PC-9 (cell line): Measurements from ENCODE around the gene METTL8. TPM values are rescaled to one million over a fixed set of nuclear protein-coding genes. Genes with fewer than 3 reads are reported as not detected.

Experiments
- BruUV-seq: library from RNA; stranded (reverse); fragments of 400-500 nt; replicated peaks from 2 replicates; lab custom pipeline; 2021; lab: Mats Ljungman, UMichigan
- CTCF ChIA-PET: fragments of 300-600 bp; sonication (Branson Sonifier 250); formaldehyde crosslinking; loops from one replicate; lab custom pipeline; 2022; ENCODE audit warnings: antibody characterized with exemption; lab: Charles Lee
- POLR2A ChIA-PET: fragments of 300-600 bp; sonication (Branson Sonifier 250); formaldehyde crosslinking; loops from one replicate; lab custom pipeline; 2022; ENCODE audit warnings: antibody characterized with exemption; ENCODE audit not compliant: unreplicated experiment; lab: Charles Lee
- DNase-seq, 2 experiments: peaks; one replicate each; pipeline versions ENCODE4 v3.0.0 to v3.0.0-alpha.2; 2015 to 2022; ENCODE audit warnings: mixed read lengths in 1 of 2
- H2AFZ ChIP-seq: fragments of 200-600 bp; sonication (generic); 2 replicates; pipeline ENCODE4 v1.8.1; 2017; ENCODE audit warnings: antibody characterized with exemption
- H3F3A ChIP-seq: fragments of 200-600 bp; sonication (generic); 2 replicates; pipeline ENCODE4 v1.8.1; 2017; ENCODE audit warnings: antibody characterized with exemption, mild to moderate bottlenecking, low read depth; ENCODE audit not compliant: insufficient read depth
- H3K27ac ChIP-seq: fragments of 200-600 bp; sonication (generic); 2 replicates; pipeline ENCODE4 v1.6.1; 2016; ENCODE audit warnings: mixed run types
- H3K27me3 ChIP-seq: fragments of 200-600 bp; sonication (generic); 2 replicates; pipeline ENCODE4 v1.6.1; 2016; ENCODE audit warnings: low read depth, mixed run types; ENCODE audit not compliant: insufficient read depth
- H3K36me3 ChIP-seq: fragments of 200-600 bp; sonication (generic); 2 replicates; pipeline ENCODE4 v1.6.1; 2016; ENCODE audit warnings: low read depth, mixed run types
- H3K4me1 ChIP-seq: fragments of 200-600 bp; sonication (generic); replicated peaks from 2 replicates; pipeline ENCODE4 v1.6.1; 2016; ENCODE audit warnings: mixed run types; ENCODE audit not compliant: insufficient read depth
- H3K4me2 ChIP-seq: fragments of 200-600 bp; sonication (generic); 2 replicates; pipeline ENCODE4 v1.6.1; 2017; ENCODE audit warnings: mixed run types
- H3K4me3 ChIP-seq: fragments of 200-600 bp; sonication (generic); 2 replicates; pipeline ENCODE4 v1.6.1; 2016; ENCODE audit warnings: mixed run types
- H3K79me2 ChIP-seq: fragments of 200-600 bp; sonication (generic); 2 replicates; pipeline ENCODE4 v1.6.1; 2017; ENCODE audit warnings: low read depth, mixed run types
- H3K9me2 ChIP-seq: fragments of 200-600 bp; sonication (generic); 2 replicates; pipeline ENCODE4 v1.8.1; 2017; ENCODE audit warnings: mild to moderate bottlenecking; ENCODE audit not compliant: insufficient read depth
- H3K9me3 ChIP-seq: fragments of 200-600 bp; sonication (generic); 2 replicates; pipeline ENCODE4 v1.8.1; 2016; ENCODE audit warnings: low read depth; ENCODE audit not compliant: insufficient read depth
- H4K20me1 ChIP-seq: fragments of 200-600 bp; sonication (generic); 2 replicates; pipeline ENCODE4 v1.8.1; 2017; ENCODE audit not compliant: insufficient read depth
- EZH2 ChIP-seq: fragments of 200-600 bp; sonication (generic); IDR thresholded peaks from 2 replicates; pipeline ENCODE4 v1.8.0; 2017; ENCODE audit warnings: antibody characterized with exemption, low read depth
- intact Hi-C: fragments of 100-400 bp; cut with micrococcal nuclease; formaldehyde crosslinking; loops from one replicate; pipeline ENCODE4 v1.10.0; 2022; ENCODE audit not compliant: unreplicated experiment
- total RNA-seq: library from RNA; stranded (reverse); gene quantifications from 2 replicates; pipeline ENCODE4 v1.2.3, GENCODE V29; 2021
- TF ChIP-seq, protein P1 (sequence below): fragments of 200-600 bp; sonication (generic); conservative IDR thresholded peaks from 2 replicates; pipeline ENCODE4 v1.6.1; 2017; ENCODE audit warnings: mixed run types, antibody characterized with exemption, mild to moderate bottlenecking, moderate library complexity

METTL8 gene
- total RNA-seq, 1 experiment from 2014 or later = 21.8 TPM

DNA sequence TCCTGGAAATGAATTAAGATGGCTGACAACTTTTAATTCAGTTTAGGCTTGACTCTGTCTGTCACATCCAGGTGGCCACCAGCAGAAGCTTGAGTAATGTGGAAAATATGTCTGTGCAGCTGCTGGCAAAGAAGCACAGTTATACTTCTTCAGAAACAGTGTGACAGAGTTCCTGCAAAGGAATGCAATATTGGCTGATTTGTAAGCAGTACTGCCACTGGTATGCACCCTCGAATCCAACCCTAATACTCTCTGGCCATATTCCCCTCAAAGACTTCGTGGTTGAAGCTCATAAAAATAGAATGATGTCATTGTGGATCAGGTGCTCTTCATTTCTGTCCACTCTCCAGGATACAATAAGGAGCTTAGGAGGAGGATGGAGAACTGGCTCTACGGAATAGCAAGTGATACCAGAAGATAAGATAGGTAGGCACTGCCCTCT, 86.2 kb downstream of the METTL8 start:
- no peak overlapping the region for H2AFZ ChIP-seq
- CTCF ChIA-PET = interaction anchor here (0.5 to 1.2 kb wide), 4 partner anchors 68 to 417 kb away, joined by 3 to 20 read pairs (median 4); no protein-coding TSS in a partner anchor
- TF ChIP-seq, protein P1, sequence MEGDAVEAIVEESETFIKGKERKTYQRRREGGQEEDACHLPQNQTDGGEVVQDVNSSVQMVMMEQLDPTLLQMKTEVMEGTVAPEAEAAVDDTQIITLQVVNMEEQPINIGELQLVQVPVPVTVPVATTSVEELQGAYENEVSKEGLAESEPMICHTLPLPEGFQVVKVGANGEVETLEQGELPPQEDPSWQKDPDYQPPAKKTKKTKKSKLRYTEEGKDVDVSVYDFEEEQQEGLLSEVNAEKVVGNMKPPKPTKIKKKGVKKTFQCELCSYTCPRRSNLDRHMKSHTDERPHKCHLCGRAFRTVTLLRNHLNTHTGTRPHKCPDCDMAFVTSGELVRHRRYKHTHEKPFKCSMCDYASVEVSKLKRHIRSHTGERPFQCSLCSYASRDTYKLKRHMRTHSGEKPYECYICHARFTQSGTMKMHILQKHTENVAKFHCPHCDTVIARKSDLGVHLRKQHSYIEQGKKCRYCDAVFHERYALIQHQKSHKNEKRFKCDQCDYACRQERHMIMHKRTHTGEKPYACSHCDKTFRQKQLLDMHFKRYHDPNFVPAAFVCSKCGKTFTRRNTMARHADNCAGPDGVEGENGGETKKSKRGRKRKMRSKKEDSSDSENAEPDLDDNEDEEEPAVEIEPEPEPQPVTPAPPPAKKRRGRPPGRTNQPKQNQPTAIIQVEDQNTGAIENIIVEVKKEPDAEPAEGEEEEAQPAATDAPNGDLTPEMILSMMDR = no peak
- TF ChIP-seq EZH2 = no peak

DNA sequence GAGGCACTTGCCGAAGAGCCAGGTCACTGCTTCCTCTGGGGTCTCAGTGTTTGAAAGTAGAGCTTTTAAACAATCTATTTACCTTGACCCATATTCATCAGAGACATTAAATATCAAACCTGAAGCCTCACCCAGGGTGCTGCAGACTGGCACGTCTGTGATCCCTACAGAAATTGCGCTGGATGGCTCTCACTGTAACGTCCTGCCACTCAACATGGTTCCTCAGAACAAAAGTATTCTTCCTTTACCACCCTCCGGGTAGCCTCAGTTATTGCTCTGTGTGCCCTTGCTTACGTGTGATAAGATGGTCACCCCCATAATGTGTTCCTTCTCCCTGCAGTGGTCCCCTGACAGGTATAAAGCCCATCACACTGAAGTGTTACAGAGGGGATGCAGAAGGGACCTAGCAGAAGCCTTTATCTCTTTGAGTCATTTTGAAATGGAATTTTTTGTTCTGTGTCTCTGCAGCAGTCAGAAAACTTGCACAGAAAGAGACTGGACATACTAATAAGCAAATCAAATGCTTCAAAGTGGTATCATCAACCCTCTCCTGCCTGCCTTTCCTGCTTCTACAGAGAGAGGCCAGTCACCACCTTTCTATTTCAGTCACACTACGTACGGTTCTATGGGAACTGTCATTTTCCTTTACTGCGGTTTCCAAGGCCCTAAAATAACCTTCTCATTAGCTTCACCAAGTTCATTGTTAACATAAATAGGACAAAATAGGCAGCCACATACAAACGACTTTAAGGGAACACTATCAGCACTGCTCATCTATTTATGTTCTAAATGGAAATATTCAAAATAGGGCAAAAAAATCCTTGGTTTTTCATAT, 86.8 kb downstream of the METTL8 start:
- Histone ChIP-seq H3K36me3 (0 out of 2 replicates have a peak, but pooled peaks cover 4% of the 10 kb centered on the region), H3K27me3 (no peaks in the 10 kb centered on the region), H2AFZ (no peak overlapping the region), H3K79me2 (no peaks in the 10 kb centered on the region), H3K4me1 (peaks cover 30% of the 10 kb centered on the region), H3K4me3 (no peak overlapping the region), H3K4me2 (peak overlapping the region; percentile 41), H3K9me2 (no peaks in the 10 kb centered on the region), H3K27ac (peak overlapping the region; percentile 43), H4K20me1 (no peaks in the 10 kb centered on the region), H3F3A (peaks cover 17% of the 10 kb centered on the region), H3K9me3 (no peaks in the 10 kb centered on the region)
- TF ChIP-seq EZH2 = no peak
- TF ChIP-seq, protein P1 = no peak
- CTCF ChIA-PET = interaction anchor here (1.2 kb wide), 1 partner anchor 69 kb away, joined by 3 read pairs; no protein-coding TSS in a partner anchor
- intact Hi-C loops = loop anchor here (1.0 to 5.0 kb wide), 2 partner anchors 75 to 190 kb away; no protein-coding TSS in a partner anchor
- POLR2A ChIA-PET = interaction anchor here (0.6 kb wide), 3 partner anchors 11 to 557 kb away, joined by 3 to 4 read pairs (median 3); no protein-coding TSS in a partner anchor
- no peak for DNase-seq
- no TSS peak for BruUV-seq

More for the DNA sequence above, 86.2 kb downstream of the METTL8 start:
- H3K36me3 ChIP-seq = 0 out of 2 replicates have a peak, but pooled peaks cover 4% of the 10 kb centered on the region
- no peaks in the 10 kb centered on the region for H3K27me3 ChIP-seq
- no peaks in the 10 kb centered on the region for H3K79me2 ChIP-seq
- POLR2A ChIA-PET = interaction anchor here (0.6 to 0.8 kb wide), 5 partner anchors 12 to 557 kb away, joined by 3 to 4 read pairs (median 3); no protein-coding TSS in a partner anchor
- DNase-seq = peak; percentile 60 to 93
- intact Hi-C loops = loop anchor here (1.0 to 5.0 kb wide), 2 partner anchors 75 to 190 kb away; no protein-coding TSS in a partner anchor
- peak overlapping the region; percentile 41 for H3K4me2 ChIP-seq
- no TSS peak for BruUV-seq
- H3K27ac ChIP-seq = peak overlapping the region; percentile 43
- H3F3A ChIP-seq = peaks cover 17% of the 10 kb centered on the region
- no peaks in the 10 kb centered on the region for H3K9me3 ChIP-seq
- no peak overlapping the region for H3K4me3 ChIP-seq
- peaks cover 30% of the 10 kb centered on the region for H3K4me1 ChIP-seq
- H3K9me2 ChIP-seq = no peaks in the 10 kb centered on the region
- no peaks in the 10 kb centered on the region for H4K20me1 ChIP-seq

DNA sequence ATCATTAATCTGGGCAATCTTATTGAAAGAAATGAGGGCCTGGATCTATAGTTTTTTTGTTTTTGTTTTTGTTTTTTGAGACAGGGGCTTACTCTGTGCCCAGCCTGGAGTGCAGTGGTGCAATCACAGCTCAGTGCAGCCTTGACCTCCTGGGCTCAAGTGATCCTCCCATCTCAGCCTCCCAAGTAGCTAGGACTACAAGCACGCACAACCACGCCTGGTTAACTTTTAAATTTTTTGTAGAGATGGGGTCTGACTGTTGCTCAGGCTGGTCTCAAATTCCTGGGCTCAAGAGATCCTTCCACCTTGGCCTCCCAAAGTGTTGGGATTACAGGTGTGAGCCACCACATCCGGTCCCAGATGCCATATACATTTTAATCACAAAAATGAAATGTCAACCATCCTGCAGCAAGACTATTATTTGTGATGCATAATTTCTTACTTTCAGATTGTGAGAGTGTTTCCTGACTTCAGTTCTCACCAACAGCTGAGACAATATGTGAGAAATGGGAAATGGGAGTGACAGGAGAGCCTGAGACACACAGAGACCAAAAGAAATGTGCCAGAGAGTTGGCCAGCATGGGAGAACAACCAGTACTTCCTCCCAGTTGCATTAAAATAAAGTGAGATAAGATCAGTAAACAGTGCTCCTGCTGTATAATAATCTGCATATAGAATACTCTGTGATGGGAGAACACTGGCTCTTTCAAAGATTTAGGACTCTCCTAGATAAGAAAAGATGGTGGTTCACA, 87.6 kb downstream of the METTL8 start:
- peaks cover 30% of the 10 kb centered on the region for H3K4me1 ChIP-seq
- no peaks in the 10 kb centered on the region for H3K9me2 ChIP-seq
- peak in 1 of 2 experiments; percentile 59 for DNase-seq
- no peak overlapping the region for H2AFZ ChIP-seq
- H3F3A ChIP-seq = peaks cover 17% of the 10 kb centered on the region
- no peak for TF ChIP-seq EZH2
- TF ChIP-seq, protein P1 = no peak
- H3K9me3 ChIP-seq = no peaks in the 10 kb centered on the region
- 0 out of 2 replicates have a peak, but pooled peaks cover 4% of the 10 kb centered on the region for H3K36me3 ChIP-seq
- H4K20me1 ChIP-seq = no peaks in the 10 kb centered on the region
- POLR2A ChIA-PET = no interaction called here
- H3K4me2 ChIP-seq = 0 out of 2 replicates have a peak overlapping the region, but pooled peaks have one; percentile 12
- no TSS peak for BruUV-seq
- H3K27ac ChIP-seq = no peak overlapping the region
- H3K79me2 ChIP-seq = no peaks in the 10 kb centered on the region
- CTCF ChIA-PET = no interaction called here
- H3K27me3 ChIP-seq = no peaks in the 10 kb centered on the region
- intact Hi-C loops = loop anchor here (5.0 kb wide), 1 partner anchor 189 kb away; no protein-coding TSS in a partner anchor
- H3K4me3 ChIP-seq = no peak overlapping the region
